ENCODE results near the gene RAB8B.

DNA sequence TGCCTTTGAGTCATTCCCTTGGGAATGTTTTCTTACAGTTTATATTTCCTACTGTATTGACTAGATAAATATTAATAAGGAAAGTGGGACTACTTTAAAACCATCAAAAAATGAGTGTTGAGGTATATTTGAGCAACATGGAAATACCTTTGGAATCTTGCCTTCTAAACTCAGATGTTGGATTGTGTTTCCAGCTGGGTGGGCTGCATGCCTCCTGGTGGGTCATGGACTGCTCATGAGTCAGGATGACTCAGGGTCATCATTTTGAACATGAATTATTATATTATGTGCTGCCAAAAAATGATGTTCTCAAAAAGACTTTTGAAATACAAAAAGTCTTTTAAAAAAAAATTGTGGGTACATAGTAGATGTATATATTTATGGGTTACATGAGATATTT is 46.9 kb downstream of the RAB8B start:
- TF ChIP-seq EZH2 (IDR thresholded peaks at IDR 0.05), result no peak
- TF ChIP-seq POLR2AphosphoS5 (IDR thresholded peaks at IDR 0.05; ENCODE audit: borderline replicate concordance, low read depth, low read length), result no peak
- TF ChIP-seq FOXP2 (optimal IDR thresholded peaks at IDR 0.05; ENCODE audit: control extremely low read depth, extremely low read length, insufficient read depth), result no peak

Data from SK-N-MC (cell line).